Epithelial cell of esophagus (primary cell): ENCODE measurements around the gene ERG.

ENCODE experiments used
- DNase-seq: peaks from one replicate; pipeline ENCODE4 v3.0.0; 2010; ENCODE audit warnings: low read depth
- H3K4me3 ChIP-seq: 2 replicates; pipeline ENCODE4 v1.5.1; 2011; ENCODE audit warnings: mild to moderate bottlenecking, low read length, control low read depth
- CTCF ChIP-seq: IDR thresholded peaks from 2 replicates; pipeline ENCODE4 v1.5.1; 2011; ENCODE audit warnings: low read depth, mild to moderate bottlenecking, low read length, control low read depth, inconsistent platforms; ENCODE audit not compliant: insufficient read depth; ENCODE audit errors: missing control alignments

The ERG gene

GRCh38 chr21:38417726-38418125, 80.6 kb downstream of the ERG start:
- no peak for TF ChIP-seq CTCF
- DNase-seq, result no peak
- H3K4me3 ChIP-seq, result no peak overlapping the region

- H3K4me3 ChIP-seq, result no peak overlapping the region
- no peak for DNase-seq
- no peak for TF ChIP-seq CTCF
Measured at GRCh38 chr21:38416791-38417190, 81.5 kb downstream of the ERG start.

- no peak overlapping the region for H3K4me3 ChIP-seq
- no peak for DNase-seq
- no peak for TF ChIP-seq CTCF
Measured at GRCh38 chr21:38413958-38414548, 84.2 kb downstream of the ERG start.

- H3K4me3 ChIP-seq, result no peak overlapping the region
- no peak for TF ChIP-seq CTCF
- DNase-seq, result no peak
Measured at GRCh38 chr21:38410466-38410865, 87.8 kb downstream of the ERG start.

GRCh38 chr21:38409907-38410306, 88.4 kb downstream of the ERG start:
- no peak for DNase-seq
- no peak overlapping the region for H3K4me3 ChIP-seq
- no peak for TF ChIP-seq CTCF

- TF ChIP-seq CTCF, result no peak
- DNase-seq, result no peak
- H3K4me3 ChIP-seq, result no peak overlapping the region
Measured at GRCh38 chr21:38404177-38404576, 94.1 kb downstream of the ERG start.

GRCh38 chr21:38402795-38403194, 95.5 kb downstream of the ERG start:
- DNase-seq, result no peak
- no peak for TF ChIP-seq CTCF
- H3K4me3 ChIP-seq, result no peak overlapping the region
